ENCODE data around the gene SUFU. TPM values are rescaled to one million over a fixed set of nuclear protein-coding genes. Genes with fewer than 3 reads are reported as not detected.
A peak's percentile ranks its signal among the peaks of the same experiment; 100 is the strongest.

Gene SUFU
- total and polyA plus RNA-seq, 10 donors = 2.0 to 21.9 (median 13.0) TPM

DNA sequence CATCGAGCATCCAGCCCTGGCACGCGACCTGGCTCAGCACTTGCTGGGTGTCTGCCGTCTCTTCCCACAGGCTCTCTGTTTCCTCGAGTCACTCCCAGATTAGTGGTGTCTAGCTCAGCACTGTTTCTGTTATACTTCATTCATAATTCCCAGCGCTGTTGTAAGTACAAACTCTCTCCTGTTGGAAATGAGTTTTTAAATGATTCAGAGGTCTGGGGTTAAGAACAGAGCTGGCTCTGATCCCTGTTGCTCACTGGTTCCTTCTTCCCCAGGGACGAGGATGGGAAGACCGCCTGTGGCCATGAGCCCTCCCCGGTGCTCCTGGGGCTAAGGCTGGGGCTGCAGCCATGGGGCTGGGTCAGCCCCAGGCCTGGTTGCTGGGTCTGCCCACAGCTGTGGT is 35.1 kb upstream of the SUFU start:
- Histone ChIP-seq H3K36me3 (peaks cover 0 to 36% (median 0%) of the 10 kb centered on the region in 6 donors), H3K27me3 (replicated peaks in 1 of 7) (no peaks in the 10 kb centered on the region), H3K4me1 (peaks cover 0 to 44% (median 4%) of the 10 kb centered on the region in 6 donors), H3K9me3 (no peaks in the 10 kb centered on the region), H3K27ac (peak overlapping the region in 7 of 8 donors; percentile 44 to 88 (median 78)), H3K4me3 (no peak overlapping the region)
- WGBS, 5 donors = 85 to 92% (median 91%) methylated on average over 8 to 9 of the region's 9 CpGs
- intact Hi-C loops (cut with DNase I; ENCODE audit: low total_unique reads) = no loop called here
- no peak for DNase-seq
- TF ChIP-seq POLR2A (IDR thresholded peaks at IDR 0.05) = no peak
- TF ChIP-seq, protein P1, sequence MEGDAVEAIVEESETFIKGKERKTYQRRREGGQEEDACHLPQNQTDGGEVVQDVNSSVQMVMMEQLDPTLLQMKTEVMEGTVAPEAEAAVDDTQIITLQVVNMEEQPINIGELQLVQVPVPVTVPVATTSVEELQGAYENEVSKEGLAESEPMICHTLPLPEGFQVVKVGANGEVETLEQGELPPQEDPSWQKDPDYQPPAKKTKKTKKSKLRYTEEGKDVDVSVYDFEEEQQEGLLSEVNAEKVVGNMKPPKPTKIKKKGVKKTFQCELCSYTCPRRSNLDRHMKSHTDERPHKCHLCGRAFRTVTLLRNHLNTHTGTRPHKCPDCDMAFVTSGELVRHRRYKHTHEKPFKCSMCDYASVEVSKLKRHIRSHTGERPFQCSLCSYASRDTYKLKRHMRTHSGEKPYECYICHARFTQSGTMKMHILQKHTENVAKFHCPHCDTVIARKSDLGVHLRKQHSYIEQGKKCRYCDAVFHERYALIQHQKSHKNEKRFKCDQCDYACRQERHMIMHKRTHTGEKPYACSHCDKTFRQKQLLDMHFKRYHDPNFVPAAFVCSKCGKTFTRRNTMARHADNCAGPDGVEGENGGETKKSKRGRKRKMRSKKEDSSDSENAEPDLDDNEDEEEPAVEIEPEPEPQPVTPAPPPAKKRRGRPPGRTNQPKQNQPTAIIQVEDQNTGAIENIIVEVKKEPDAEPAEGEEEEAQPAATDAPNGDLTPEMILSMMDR (IDR thresholded peaks at IDR 0.05 in 8 of 11, conservative IDR thresholded peaks at IDR 0.05 in 3 of 11) = no peak
- TF ChIP-seq POLR2AphosphoS5 (IDR thresholded peaks at IDR 0.05) = no peak

DNA sequence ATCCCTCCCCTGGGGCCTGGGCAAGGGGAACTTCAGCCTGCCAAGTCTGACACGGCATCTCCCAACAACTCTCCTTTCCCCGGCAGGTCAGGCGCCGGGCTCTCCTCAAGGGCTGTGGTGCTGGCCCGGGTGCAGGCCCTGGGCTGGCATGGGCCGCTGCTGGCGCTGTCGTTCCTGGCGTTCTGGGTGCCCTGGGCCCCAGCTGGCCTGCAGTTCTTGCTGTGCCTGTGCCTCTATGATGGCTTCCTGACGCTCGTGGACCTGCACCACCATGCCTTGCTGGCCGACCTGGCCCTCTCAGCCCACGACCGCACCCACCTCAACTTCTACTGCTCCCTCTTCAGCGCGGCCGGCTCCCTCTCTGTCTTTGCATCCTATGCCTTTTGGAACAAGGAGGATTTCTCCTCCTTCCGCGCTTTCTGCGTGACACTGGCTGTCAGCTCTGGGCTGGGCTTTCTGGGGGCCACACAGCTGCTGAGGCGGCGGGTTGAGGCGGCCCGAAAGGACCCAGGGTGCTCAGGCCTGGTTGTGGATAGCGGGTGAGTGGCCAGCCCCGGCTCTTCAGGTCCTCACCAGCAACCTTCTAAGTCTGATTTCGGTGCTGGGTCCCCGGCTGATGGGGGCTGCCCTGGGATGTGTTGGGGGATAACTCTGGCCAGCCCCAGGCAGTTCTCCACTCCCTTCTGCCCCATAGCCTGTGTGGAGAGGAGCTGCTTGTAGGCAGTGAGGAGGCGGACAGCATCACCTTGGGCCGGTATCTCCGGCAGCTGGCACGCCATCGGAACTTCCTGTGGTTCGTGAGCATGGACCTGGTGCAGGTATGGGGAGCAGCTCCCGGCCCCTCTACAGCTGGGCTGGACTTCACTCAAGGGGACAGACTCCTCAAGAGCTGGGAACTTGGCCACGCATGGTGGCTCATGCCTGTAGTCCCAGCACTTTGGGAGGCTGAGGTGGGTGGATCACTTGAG is 32.9 kb upstream of the SUFU start:
- H3K4me1 ChIP-seq = peaks cover 0 to 43% (median 4%) of the 10 kb centered on the region in 6 donors
- peak overlapping the region in 1 of 8 donors; percentile 88 for H3K27ac ChIP-seq
- 94 to 98% (median 95%) methylated on average over 27 to 36 of the region's 36 CpGs for WGBS, 5 donors
- H3K27me3 ChIP-seq (replicated peaks in 1 of 7) = no peaks in the 10 kb centered on the region
- H3K4me3 ChIP-seq = no peak overlapping the region
- DNase-seq = no peak
- TF ChIP-seq, protein P1 (IDR thresholded peaks at IDR 0.05 in 8 of 11, conservative IDR thresholded peaks at IDR 0.05 in 3 of 11) = no peak
- TF ChIP-seq POLR2AphosphoS5 (IDR thresholded peaks at IDR 0.05) = peak in 1 of 3 donors; percentile 8
- TF ChIP-seq POLR2A (IDR thresholded peaks at IDR 0.05) = no peak
- peaks cover 0 to 47% (median 0%) of the 10 kb centered on the region in 6 donors for H3K36me3 ChIP-seq
- no peaks in the 10 kb centered on the region for H3K9me3 ChIP-seq
- intact Hi-C loops (cut with DNase I; ENCODE audit: low total_unique reads) = loop anchor here (10.0 kb wide), 2 partner anchors 76 to 236 kb away; partner anchors contain the start of gene NFKB2

DNA sequence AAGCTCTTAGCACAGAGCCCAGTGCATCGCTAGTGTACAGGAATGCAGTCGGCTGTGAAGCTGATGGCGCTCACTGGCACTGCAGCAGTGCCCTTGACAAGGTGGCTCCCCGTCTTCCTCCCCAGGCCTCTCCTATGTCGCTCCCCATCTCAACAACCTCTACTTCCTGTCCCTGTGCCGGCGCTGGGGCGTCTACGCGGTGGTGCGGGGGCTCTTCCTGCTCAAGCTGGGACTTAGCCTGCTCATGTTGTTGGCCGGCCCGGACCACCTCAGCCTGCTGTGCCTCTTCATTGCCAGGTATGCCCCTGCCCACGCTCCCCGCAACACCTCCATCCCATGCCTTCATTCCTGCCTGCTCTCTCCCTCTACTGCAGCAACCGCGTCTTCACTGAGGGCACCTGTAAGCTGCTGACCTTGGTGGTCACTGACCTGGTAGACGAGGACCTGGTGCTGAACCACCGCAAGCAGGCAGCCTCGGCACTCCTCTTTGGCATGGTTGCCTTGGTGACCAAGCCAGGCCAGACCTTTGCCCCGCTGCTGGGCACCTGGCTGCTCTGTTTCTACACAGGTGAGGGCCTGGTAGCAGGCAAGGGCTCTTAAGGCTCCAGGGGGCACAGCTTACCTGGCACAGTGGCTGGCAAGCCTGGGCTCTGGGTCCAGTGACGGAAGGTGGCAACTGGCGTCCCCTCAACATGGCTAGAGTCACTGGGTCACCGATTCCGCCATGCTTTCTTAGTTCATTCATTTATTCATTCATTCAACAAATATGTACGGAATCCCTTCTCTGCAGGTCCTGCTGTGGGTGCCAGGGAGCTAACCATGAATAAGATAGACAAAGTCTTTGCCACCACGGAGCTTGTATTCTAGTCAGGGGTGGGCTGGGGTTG is 30.1 kb upstream of the SUFU start:
- Histone ChIP-seq H3K27ac (peak overlapping the region in 1 of 8 donors; percentile 33), H3K36me3 (peaks cover 0 to 71% (median 0%) of the 10 kb centered on the region in 6 donors), H3K9me3 (no peaks in the 10 kb centered on the region), H3K27me3 (replicated peaks in 1 of 7) (no peaks in the 10 kb centered on the region), H3K4me1 (peaks cover 0 to 28% (median under 1%) of the 10 kb centered on the region in 6 donors), H3K4me3 (no peak overlapping the region)
- TF ChIP-seq, protein P1 (IDR thresholded peaks at IDR 0.05 in 8 of 11, conservative IDR thresholded peaks at IDR 0.05 in 3 of 11) = no peak
- peak; percentile 29 to 69 (median 38) for TF ChIP-seq POLR2AphosphoS5 (IDR thresholded peaks at IDR 0.05)
- 72 to 77% (median 75%) methylated on average over 24 to 27 of the region's 27 CpGs for WGBS, 5 donors
- DNase-seq = no peak
- intact Hi-C loops (cut with DNase I; ENCODE audit: low total_unique reads) = loop anchor here (10.0 kb wide), 2 partner anchors 79 to 239 kb away; partner anchors contain the start of gene NFKB2

Data from spleen (tissue), 11 donors.